Measurements from ENCODE around the gene UROS.

The UROS gene

DNA sequence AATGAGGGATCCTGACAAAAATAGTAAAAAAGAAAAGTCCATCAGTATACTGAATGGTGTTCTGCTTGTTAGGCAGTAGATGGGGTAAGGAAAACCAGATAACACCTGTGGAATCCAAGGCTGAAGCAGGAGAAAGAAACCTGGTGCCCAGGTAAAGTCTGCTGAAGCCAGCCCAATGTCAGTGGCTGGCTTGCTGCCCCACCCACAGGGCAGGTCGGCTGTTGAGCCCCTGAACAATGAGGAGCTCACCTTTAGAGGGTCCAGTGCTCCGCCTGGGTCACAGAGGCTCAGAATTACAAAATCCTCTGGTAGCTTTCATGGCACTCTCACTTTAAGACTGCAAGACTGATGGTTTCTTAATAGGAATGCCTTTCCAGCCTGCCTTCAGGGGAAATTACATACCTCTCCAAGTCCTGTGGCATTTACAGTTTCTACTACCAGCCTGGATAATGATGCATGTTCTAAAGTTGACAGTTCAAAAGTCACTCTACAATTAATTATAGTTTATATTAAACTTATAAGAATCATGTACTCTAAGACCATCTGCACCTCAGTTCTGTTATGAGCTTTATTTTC lies 34.2 kb upstream of the UROS start:
- no peak overlapping the region for H3K4me3 ChIP-seq (ENCODE audit: low read depth, low read length)
- TF ChIP-seq, protein P1, sequence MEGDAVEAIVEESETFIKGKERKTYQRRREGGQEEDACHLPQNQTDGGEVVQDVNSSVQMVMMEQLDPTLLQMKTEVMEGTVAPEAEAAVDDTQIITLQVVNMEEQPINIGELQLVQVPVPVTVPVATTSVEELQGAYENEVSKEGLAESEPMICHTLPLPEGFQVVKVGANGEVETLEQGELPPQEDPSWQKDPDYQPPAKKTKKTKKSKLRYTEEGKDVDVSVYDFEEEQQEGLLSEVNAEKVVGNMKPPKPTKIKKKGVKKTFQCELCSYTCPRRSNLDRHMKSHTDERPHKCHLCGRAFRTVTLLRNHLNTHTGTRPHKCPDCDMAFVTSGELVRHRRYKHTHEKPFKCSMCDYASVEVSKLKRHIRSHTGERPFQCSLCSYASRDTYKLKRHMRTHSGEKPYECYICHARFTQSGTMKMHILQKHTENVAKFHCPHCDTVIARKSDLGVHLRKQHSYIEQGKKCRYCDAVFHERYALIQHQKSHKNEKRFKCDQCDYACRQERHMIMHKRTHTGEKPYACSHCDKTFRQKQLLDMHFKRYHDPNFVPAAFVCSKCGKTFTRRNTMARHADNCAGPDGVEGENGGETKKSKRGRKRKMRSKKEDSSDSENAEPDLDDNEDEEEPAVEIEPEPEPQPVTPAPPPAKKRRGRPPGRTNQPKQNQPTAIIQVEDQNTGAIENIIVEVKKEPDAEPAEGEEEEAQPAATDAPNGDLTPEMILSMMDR (IDR thresholded peaks at IDR 0.05; ENCODE audit: low read depth, low read length): no peak

DNA sequence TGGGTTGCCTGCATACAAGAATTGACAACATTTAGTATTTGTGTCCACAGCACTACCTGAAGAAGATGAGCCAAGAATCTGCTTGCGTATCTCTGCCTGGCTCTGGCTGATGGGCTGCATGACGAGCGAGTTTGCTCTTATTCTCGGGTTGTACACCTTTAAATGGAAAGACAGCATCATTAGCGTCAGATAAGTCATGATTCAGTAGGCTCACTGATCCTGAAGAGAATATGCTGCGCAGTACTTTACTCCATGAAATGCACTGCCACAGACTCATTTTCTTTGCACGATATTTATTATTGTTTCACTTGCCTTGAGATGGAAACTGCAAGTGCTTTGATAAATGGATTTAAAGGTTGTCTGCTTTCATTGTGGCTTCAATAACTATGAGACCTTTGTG lies 29.4 kb upstream of the UROS start:
- TF ChIP-seq, protein P1 (IDR thresholded peaks at IDR 0.05; ENCODE audit: low read depth, low read length): no peak
- no peak overlapping the region for H3K4me3 ChIP-seq (ENCODE audit: low read depth, low read length)

DNA sequence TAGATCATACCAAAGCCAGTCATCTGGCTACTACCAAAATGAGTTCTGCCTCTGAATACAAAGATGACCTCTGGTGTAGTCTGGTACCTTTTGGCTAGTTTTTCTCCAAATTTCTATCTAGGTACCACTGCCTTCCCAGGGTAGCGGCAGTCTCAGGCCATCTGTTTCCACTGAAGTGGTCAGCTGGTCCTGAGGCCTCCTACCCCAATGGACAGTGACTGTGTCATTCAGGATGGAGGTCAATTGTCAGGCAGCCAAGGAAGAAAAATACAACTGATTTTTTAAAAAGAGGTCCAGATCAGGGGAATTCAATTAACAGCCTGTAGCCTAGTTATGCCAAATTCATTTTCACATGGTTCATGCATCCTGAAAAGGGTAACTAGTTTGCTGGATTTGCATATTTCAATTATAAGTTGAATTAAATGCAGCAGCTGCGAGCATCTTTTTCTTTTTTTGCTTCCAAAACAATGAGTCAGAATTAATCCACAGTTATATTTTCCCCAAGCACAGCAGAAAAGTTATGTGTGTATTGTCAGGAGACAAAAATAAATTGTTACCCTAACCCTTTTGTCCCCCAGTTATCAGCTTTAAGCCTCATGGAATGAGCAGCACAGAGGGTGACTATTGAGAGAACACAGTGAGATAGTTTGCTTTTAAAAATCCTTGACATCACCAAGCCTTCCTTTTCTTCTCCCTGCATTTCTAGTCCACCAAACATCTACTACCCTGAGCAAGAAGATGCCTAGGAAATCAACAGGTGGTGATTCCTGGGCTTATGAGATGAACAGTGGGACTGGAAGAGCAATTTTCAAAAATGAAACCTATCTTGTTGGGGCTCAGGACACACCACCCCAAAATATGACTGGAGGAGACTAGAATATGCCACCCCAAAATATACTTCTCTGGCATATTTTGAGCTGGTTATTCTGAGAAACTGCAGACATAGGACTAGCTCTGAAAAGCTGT lies 28.0 kb upstream of the UROS start:
- TF ChIP-seq, protein P1 (IDR thresholded peaks at IDR 0.05; ENCODE audit: low read depth, low read length): no peak
- no peak overlapping the region for H3K4me3 ChIP-seq (ENCODE audit: low read depth, low read length)

DNA sequence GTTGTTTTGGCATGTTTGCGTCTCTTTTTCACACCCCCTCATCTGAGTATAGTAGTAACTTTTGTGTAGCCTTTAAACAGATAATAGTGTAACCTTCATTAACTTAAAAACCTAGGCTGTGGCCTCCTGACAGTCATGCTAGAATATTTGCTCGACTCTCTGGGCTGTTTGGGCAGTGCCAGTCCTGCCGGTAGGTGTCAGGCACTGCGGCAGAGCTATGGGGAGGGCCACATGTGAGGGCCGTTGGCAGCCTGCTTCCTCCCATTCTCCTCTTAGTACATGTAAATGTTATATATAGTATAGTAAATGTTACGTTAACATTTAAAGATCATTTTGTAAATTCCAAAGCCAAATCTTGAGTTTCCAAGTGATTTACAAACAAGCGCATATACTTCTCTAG lies 26.4 kb upstream of the UROS start:
- TF ChIP-seq, protein P1 (IDR thresholded peaks at IDR 0.05; ENCODE audit: low read depth, low read length): no peak
- H3K4me3 ChIP-seq (ENCODE audit: low read depth, low read length): no peak overlapping the region

DNA sequence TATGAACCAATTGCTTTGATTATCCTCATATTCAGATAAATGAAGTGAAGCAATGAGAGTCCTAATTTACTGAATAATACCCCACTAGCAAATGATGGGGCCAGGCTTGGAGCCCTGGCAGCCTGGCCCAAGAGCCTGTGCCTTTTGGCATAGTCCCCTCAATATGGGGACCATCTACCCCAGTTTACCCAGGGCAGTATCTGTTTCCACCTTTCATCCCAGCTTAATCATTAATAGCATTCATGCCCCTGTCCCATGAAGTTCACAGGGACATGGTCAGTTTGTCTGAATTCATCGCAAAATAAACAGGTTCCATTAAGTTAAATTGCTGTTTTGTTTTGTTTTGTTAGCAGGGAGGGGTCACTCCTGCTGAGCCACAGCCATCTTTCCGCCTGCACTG lies 25.8 kb upstream of the UROS start:
- TF ChIP-seq, protein P1 (IDR thresholded peaks at IDR 0.05; ENCODE audit: low read depth, low read length): no peak
- H3K4me3 ChIP-seq (ENCODE audit: low read depth, low read length): no peak overlapping the region

DNA sequence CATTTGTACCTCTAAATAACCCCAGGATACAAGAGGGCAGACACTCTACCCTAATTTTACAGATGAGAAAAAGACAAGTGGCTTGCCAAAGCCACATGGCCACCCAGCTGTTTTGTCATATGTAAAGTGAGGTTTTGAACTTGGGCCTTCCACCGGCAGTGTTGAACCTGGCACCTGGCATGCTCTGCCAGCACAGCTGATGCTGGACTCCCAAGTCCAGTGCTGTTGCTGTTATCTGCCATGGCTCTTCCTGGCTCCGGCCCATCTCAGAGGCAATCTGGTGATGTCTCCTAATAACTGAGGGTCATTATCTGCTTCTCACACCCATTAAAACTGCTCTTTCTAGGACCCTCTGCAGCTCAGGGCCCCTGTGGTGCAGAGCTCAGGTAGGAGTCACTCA lies 25.3 kb upstream of the UROS start:
- TF ChIP-seq, protein P1 (IDR thresholded peaks at IDR 0.05; ENCODE audit: low read depth, low read length): no peak

DNA sequence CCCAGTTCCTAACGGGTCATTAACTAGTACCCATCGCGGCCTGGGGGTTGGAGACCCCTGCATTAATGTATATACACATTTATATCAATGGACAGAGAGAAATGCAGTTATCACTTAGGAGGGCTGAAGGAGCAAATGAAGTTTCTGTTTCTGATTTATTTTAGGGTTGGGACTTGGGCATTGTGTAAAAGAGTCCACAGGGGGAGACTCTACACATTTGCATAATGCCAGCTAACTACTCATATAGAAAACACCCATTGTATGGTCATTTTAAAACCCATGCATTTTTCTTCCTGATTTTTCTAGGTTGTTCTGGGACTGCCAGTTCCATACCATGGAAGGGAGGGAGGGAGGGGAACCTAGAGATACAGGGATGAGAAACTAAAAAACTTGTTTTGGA lies 23.8 kb upstream of the UROS start:
- TF ChIP-seq, protein P1 (IDR thresholded peaks at IDR 0.05; ENCODE audit: low read depth, low read length): no peak
- no peak overlapping the region for H3K4me3 ChIP-seq (ENCODE audit: low read depth, low read length)

More for the DNA sequence above, 25.3 kb upstream of the UROS start:
- no peak overlapping the region for H3K4me3 ChIP-seq (ENCODE audit: low read depth, low read length)

Data from WI38 (cell line).